Peyer's patch (tissue), 4 donors: ENCODE measurements around the gene VGLL4. TPM values are rescaled to one million over a fixed set of nuclear protein-coding genes. Genes with fewer than 3 reads are reported as not detected.
"Not testable (repeated sequence)": the region's sequence is repeated elsewhere in the genome, so short reads cannot be mapped to it uniquely, and the experiment has no call there.

ENCODE experiments used
- DNase-seq, 3 donors: peaks; one replicate each; pipeline ENCODE4 v3.0.0-alpha.2; 2017 to 2019
- H3K27ac ChIP-seq, 4 donors: fragments of 200-600 bp; sonication (generic); one replicate each; pipeline ENCODE4 v1.5.1; 2016 to 2019
- H3K27me3 ChIP-seq, 2 donors: fragments of 200-600 bp; sonication (generic); one replicate each; pipeline ENCODE4 v1.5.1; 2019
- H3K36me3 ChIP-seq, 3 donors: fragments of 200-600 bp; sonication (generic); one replicate each; pipeline ENCODE4 v1.5.1; 2016 to 2019
- H3K4me1 ChIP-seq, 4 donors: fragments of 200-600 bp; sonication (generic); one replicate each; pipeline ENCODE4 v1.5.1; 2016 to 2019
- H3K4me3 ChIP-seq, 4 donors: fragments of 200-600 bp; sonication (generic); 1 replicate in 3 of 4; 2 replicates in 1 of 4; pipeline ENCODE4 v1.5.1; 2016 to 2019; ENCODE audit warnings: mild to moderate bottlenecking in 1 of 4
- H3K9me3 ChIP-seq, 4 donors: fragments of 200-600 bp; sonication (generic); one replicate each; pipeline ENCODE4 v1.5.1; 2016 to 2019; ENCODE audit warnings: mild to moderate bottlenecking in 1 of 4
- POLR2A ChIP-seq, 2 donors: fragments of 450-650 bp; IDR thresholded peaks; one replicate each; pipeline ENCODE4 v1.5.1; 2017; ENCODE audit warnings: antibody characterized with exemption in 2 of 2, mild to moderate bottlenecking in 2 of 2, moderate library complexity in 2 of 2
- total RNA-seq, 4 donors: library from RNA; depleted of rRNA; stranded (reverse); fragments of >200 nt; gene quantifications; one replicate each; pipeline ENCODE4 v1.1.0, GENCODE V29; 2016
- TF ChIP-seq, protein P1 (sequence below), 6 experiments: fragments of 450-650 bp in 4 of 6; fragments of 200-600 bp in 2 of 6; sonication (generic) in 1 of 6; IDR thresholded peaks; one replicate each; pipeline ENCODE4 v1.5.1; 2017 to 2019; ENCODE audit warnings: antibody characterized with exemption in 6 of 6, mild to moderate bottlenecking in 3 of 6, moderate library complexity in 1 of 6

The VGLL4 gene
- total RNA-seq, 4 donors from 2014 or later: 41.7 to 66.7 (median 59.4) TPM

DNA sequence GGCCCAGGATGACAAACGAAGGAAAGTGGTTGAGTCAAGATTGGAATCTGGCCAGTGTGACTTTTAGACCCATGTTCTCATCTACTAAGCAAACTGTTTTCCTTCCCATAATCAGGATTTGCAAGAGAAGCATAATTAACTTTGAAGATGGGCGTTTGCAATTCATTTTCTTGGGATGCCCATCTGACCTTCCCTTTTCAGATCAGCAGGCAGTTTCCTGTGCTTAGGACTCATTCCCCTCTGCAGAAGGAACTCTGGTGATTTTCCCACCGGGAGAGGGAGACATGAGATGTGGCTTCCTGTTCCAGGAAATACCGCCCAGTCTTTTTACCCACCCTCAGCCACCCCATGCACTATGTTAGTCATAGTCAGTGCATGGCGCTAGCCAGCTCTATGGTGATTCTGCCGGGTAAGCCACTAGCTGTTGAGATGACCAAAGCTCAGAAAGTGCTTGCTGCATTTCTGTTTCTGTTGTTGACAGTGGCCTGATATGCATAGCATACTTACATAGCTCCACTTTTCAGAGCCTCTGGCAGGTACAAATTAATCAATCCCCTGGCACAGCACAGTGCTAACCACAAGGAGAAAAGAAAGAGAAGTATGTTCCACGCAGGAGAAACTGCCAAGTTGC lies 129.4 kb downstream of the VGLL4 start:
- H3K27ac ChIP-seq: peak overlapping the region in 3 of 4 donors; percentile 17 to 53 (median 21)
- H3K4me1 ChIP-seq: peaks cover 0 to 28% (median 0%) of the 10 kb centered on the region in 4 donors
- H3K4me3 ChIP-seq: no peak overlapping the region
- TF ChIP-seq, protein P1, sequence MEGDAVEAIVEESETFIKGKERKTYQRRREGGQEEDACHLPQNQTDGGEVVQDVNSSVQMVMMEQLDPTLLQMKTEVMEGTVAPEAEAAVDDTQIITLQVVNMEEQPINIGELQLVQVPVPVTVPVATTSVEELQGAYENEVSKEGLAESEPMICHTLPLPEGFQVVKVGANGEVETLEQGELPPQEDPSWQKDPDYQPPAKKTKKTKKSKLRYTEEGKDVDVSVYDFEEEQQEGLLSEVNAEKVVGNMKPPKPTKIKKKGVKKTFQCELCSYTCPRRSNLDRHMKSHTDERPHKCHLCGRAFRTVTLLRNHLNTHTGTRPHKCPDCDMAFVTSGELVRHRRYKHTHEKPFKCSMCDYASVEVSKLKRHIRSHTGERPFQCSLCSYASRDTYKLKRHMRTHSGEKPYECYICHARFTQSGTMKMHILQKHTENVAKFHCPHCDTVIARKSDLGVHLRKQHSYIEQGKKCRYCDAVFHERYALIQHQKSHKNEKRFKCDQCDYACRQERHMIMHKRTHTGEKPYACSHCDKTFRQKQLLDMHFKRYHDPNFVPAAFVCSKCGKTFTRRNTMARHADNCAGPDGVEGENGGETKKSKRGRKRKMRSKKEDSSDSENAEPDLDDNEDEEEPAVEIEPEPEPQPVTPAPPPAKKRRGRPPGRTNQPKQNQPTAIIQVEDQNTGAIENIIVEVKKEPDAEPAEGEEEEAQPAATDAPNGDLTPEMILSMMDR (IDR thresholded peaks at IDR 0.05): no peak
- no peak for TF ChIP-seq POLR2A (IDR thresholded peaks at IDR 0.05)
- DNase-seq: no peak
- no peaks in the 10 kb centered on the region for H3K9me3 ChIP-seq
- no peaks in the 10 kb centered on the region for H3K36me3 ChIP-seq
- no peaks in the 10 kb centered on the region for H3K27me3 ChIP-seq

DNA sequence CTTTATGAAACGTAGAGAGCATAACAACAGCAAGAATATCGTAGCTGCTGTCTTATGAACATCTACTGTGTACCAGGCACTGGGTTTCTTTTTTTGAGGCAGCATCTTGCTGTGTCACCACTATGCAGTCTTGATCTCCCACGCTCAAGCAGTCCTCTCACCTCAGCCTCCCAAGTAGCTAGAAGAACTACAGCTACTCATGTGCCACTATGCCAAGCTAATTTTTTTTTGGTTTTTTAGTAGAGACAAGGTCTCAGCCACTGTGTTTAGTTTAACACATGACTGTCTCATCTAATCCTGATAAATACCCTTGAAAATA lies 129.9 kb downstream of the VGLL4 start:
- no peak for DNase-seq
- Histone ChIP-seq H3K4me3 (no peak overlapping the region), H3K27ac (peak overlapping the region in 2 of 4 donors; percentile 21 to 53), H3K27me3 (no peaks in the 10 kb centered on the region), H3K4me1 (peaks cover 0 to 28% (median 0%) of the 10 kb centered on the region in 4 donors), H3K36me3 (no peaks in the 10 kb centered on the region), H3K9me3 (no peaks in the 10 kb centered on the region)
- no peak for TF ChIP-seq POLR2A (IDR thresholded peaks at IDR 0.05)
- TF ChIP-seq, protein P1 (IDR thresholded peaks at IDR 0.05): no peak

DNA sequence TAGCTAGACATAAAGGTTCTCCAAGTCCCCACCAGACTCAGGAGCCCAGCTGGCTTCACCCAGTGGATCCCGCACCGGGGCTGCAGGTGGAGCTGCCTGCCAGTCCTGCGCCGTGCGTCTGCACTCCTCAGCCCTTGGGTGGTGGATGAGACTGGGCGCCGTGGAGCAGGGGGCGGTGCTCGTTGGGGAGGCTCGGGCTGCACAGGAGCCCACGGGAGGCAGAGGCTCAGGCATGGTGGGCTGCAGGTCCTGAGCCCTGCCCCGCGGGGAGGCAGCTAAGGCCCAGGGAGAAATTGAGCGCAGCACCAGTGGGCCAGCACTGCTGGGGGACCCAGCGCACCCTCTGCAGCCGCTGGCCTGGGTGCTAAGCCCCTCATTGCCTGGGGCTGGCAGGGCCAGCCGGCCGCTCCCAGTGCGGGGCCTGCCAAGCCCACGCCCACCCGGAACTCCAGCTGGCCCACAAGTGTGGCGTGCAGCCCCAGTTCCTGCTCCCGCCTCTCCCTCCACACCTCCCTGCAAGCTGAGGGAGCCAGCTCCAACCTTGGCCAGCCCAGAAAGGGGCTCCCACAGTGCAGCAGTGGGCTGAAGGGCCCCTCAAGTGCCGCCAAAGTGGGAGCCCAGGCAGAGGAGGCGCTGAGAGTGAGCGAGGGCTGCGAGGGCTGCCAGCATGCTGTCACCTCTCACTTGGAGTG lies 130.4 kb downstream of the VGLL4 start:
- DNase-seq, H3K36me3 ChIP-seq, H3K27me3 ChIP-seq, H3K9me3 ChIP-seq, H3K4me3 ChIP-seq: not testable (repeated sequence)
- Histone ChIP-seq H3K4me1 (peaks cover 0 to 28% (median 0%) of the 10 kb centered on the region in 4 donors), H3K27ac (peak overlapping the region in 2 of 4 donors; percentile 21 to 53)

DNA sequence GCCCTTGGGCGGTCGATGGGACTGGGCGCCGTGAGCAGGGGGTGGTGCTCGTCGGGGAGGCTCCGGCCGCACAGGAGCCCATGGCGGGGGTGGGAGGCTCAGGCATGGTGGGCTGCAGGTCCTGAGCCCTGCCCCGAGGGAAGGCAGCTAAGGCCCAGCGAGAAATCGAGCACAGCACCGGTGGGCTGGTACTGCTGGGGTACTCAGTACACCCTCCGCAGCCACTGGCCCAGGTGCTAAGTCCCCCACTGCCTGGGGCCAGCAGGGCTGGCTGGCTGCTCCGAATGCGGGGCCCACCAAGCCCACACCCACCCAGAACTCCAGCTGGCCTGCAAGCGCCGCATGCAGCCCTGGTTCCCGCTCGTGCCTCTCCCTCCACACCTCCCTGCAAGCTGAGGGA lies 132.1 kb downstream of the VGLL4 start:
- DNase-seq, H3K27me3 ChIP-seq, H3K9me3 ChIP-seq, H3K27ac ChIP-seq, H3K36me3 ChIP-seq, H3K4me3 ChIP-seq: not testable (repeated sequence)
- peaks cover 0 to 28% (median 0%) of the 10 kb centered on the region in 4 donors for H3K4me1 ChIP-seq

DNA sequence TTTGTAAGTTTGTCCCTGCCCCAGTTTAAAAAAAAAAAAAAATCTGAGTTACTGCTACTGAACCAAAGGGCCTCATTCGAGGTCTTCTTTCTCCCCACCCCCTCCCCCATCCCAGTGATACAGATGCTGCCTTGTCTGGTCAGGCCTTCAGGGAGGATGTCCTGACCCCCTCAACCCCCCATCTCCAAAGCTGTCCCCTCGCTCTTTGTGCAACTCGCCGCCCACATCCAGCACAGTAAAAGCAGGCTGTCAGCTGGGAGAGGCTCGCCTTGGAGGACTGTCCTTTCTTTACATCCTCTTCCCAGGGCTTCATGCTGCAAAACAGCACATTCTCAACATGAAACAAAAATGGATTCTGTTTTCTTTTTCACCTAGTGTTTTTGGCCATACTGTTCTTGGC lies 133.4 kb downstream of the VGLL4 start:
- Histone ChIP-seq H3K36me3 (no peaks in the 10 kb centered on the region), H3K27me3 (no peaks in the 10 kb centered on the region), H3K27ac (peak overlapping the region in 3 of 4 donors; percentile 1 to 70 (median 58)), H3K4me3 (no peak overlapping the region), H3K9me3 (no peaks in the 10 kb centered on the region), H3K4me1 (peaks cover 0 to 28% (median 0%) of the 10 kb centered on the region in 4 donors)
- TF ChIP-seq POLR2A (IDR thresholded peaks at IDR 0.05): no peak
- TF ChIP-seq, protein P1 (IDR thresholded peaks at IDR 0.05): no peak
- no peak for DNase-seq

DNA sequence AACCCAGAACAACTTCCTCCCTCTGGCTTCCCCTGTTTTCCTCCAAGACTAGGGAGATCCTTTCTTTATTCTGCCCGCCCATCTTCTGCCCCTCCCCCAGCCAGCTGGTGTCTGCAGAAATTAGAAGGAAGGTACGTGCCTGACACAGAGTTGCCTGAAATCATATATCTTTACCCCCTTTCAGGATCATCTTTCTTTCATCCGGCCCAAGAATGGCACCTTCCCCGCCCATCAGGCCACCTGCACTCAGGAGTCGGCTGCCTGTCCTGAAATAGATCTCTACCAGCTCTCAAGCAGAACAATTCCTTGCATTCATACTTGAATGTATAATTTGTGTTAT lies 133.7 kb downstream of the VGLL4 start:
- no peak overlapping the region for H3K4me3 ChIP-seq
- no peaks in the 10 kb centered on the region for H3K36me3 ChIP-seq
- peak overlapping the region; percentile 1 to 70 (median 36) for H3K27ac ChIP-seq
- H3K9me3 ChIP-seq: no peaks in the 10 kb centered on the region
- H3K27me3 ChIP-seq: no peaks in the 10 kb centered on the region
- TF ChIP-seq POLR2A (IDR thresholded peaks at IDR 0.05): no peak
- TF ChIP-seq, protein P1 (IDR thresholded peaks at IDR 0.05): no peak
- DNase-seq: no peak
- peaks cover 0 to 28% (median 0%) of the 10 kb centered on the region in 4 donors for H3K4me1 ChIP-seq
